GM12878 (cell line): ENCODE data around the gene TTLL11.

Source experiments
- SMC3 ChIP-seq: IDR thresholded peaks from 2 replicates; pipeline ENCODE4 v1.6.1; 2011; ENCODE audit warnings: low read length, improper control_type of control experiment, borderline replicate concordance
- WRNIP1 ChIP-seq: IDR thresholded peaks from 2 replicates; pipeline ENCODE4 v1.6.1; 2011; ENCODE audit warnings: low read depth, low read length, improper control_type of control experiment, borderline replicate concordance

DNA sequence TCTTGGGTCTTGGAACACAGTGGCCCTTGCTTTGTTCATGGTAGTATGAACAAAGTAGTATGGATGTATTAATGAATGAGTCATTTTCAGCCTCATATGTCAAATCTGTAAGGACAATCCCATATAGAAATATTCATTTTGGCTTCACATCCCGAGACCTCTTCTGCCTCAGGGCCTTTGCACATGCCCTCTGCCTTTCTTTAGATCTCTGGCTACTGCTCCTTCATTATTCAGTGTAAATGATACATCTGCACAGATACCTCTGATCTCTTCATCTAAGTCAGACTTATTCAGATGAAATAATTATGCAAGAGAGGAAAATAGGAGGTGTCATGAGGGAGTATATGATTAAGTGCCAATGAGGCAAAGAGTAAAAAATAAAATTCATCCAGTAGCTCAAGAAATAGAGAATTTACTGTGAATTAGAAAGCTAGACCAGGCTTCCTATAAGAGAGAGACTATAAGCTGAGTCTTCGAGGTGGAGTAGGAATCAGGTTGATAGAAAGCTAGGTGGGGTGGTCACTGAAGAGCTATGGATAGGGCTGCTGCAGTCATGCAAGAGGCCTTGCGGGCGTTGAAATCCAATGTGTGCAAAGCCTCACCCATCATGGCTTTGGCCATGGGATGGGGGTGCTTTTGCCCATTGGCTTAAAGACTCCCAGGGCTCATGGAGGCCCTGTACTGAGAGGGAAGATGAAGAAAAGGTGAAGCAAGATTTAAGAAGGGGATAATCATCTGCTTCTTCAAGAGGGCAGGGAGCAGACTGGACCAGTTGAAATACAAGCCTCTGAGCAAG is 3.7 kb upstream of the TTLL11 start:
- TF ChIP-seq SMC3, result no peak
- no peak for TF ChIP-seq WRNIP1
